ENCODE results near the gene USP37.

Gene USP37

GRCh38 chr2:218465987-218466633, 102.0 kb downstream of the USP37 start:
- H3K27me3 ChIP-seq (ENCODE audit: insufficient read depth, insufficient read length): no peaks in the 10 kb centered on the region
- H3K36me3 ChIP-seq (ENCODE audit: insufficient read depth, insufficient read length, low read length): peaks cover 51% of the 10 kb centered on the region
- DNase-seq (ENCODE audit: low read depth, low spot score): no peak
- TF ChIP-seq YY1 (IDR thresholded peaks at IDR 0.05; ENCODE audit: insufficient read depth, insufficient read length) (no peak), SUZ12 (IDR thresholded peaks at IDR 0.05; ENCODE audit: extremely low read depth, insufficient read depth, insufficient read length) (no peak), ZNF274 (IDR thresholded peaks at IDR 0.05; ENCODE audit: low read depth, low read length) (no peak)
- H3K4me3 ChIP-seq (ENCODE audit: insufficient read length, low read depth): no peak overlapping the region
- no peak overlapping the region for H3K9ac ChIP-seq (ENCODE audit: insufficient read length, low read depth)
- H3K9me3 ChIP-seq (ENCODE audit: insufficient read depth, low read length): no peaks in the 10 kb centered on the region
- no peaks in the 10 kb centered on the region for H3K4me1 ChIP-seq (ENCODE audit: insufficient read depth, insufficient read length)

- H3K9me3 ChIP-seq (ENCODE audit: insufficient read depth, low read length): peaks cover 22% of the 10 kb centered on the region
- no peaks in the 10 kb centered on the region for H3K27me3 ChIP-seq (ENCODE audit: insufficient read depth, insufficient read length)
- no peaks in the 10 kb centered on the region for H3K4me1 ChIP-seq (ENCODE audit: insufficient read depth, insufficient read length)
- peaks cover 74% of the 10 kb centered on the region for H3K36me3 ChIP-seq (ENCODE audit: insufficient read depth, insufficient read length, low read length)
- H3K9ac ChIP-seq (ENCODE audit: insufficient read length, low read depth): no peak overlapping the region
- no peak for TF ChIP-seq SUZ12 (IDR thresholded peaks at IDR 0.05; ENCODE audit: extremely low read depth, insufficient read depth, insufficient read length)
- TF ChIP-seq YY1 (IDR thresholded peaks at IDR 0.05; ENCODE audit: insufficient read depth, insufficient read length): no peak
- TF ChIP-seq ZNF274 (IDR thresholded peaks at IDR 0.05; ENCODE audit: low read depth, low read length): no peak
- DNase-seq (ENCODE audit: low read depth, low spot score): no peak
- H3K4me3 ChIP-seq (ENCODE audit: insufficient read length, low read depth): no peak overlapping the region
Measured at GRCh38 chr2:218458598-218458997, 109.6 kb downstream of the USP37 start.

- no peaks in the 10 kb centered on the region for H3K27me3 ChIP-seq (ENCODE audit: insufficient read depth, insufficient read length)
- peaks cover 22% of the 10 kb centered on the region for H3K9me3 ChIP-seq (ENCODE audit: insufficient read depth, low read length)
- H3K9ac ChIP-seq (ENCODE audit: insufficient read length, low read depth): no peak overlapping the region
- no peaks in the 10 kb centered on the region for H3K4me1 ChIP-seq (ENCODE audit: insufficient read depth, insufficient read length)
- no peak overlapping the region for H3K4me3 ChIP-seq (ENCODE audit: insufficient read length, low read depth)
- no peak for DNase-seq (ENCODE audit: low read depth, low spot score)
- TF ChIP-seq SUZ12 (IDR thresholded peaks at IDR 0.05; ENCODE audit: extremely low read depth, insufficient read depth, insufficient read length) (no peak), ZNF274 (IDR thresholded peaks at IDR 0.05; ENCODE audit: low read depth, low read length) (no peak)
- peaks cover 71% of the 10 kb centered on the region for H3K36me3 ChIP-seq (ENCODE audit: insufficient read depth, insufficient read length, low read length)
Measured at GRCh38 chr2:218456849-218457248, 111.3 kb downstream of the USP37 start.

GRCh38 chr2:218452079-218452478, 116.1 kb downstream of the USP37 start:
- H3K4me1 ChIP-seq (ENCODE audit: insufficient read depth, insufficient read length): no peaks in the 10 kb centered on the region
- no peak overlapping the region for H3K9ac ChIP-seq (ENCODE audit: insufficient read length, low read depth)
- no peak overlapping the region for H3K4me3 ChIP-seq (ENCODE audit: insufficient read length, low read depth)
- DNase-seq (ENCODE audit: low read depth, low spot score): no peak
- H3K36me3 ChIP-seq (ENCODE audit: insufficient read depth, insufficient read length, low read length): peaks cover 71% of the 10 kb centered on the region
- TF ChIP-seq YY1 (IDR thresholded peaks at IDR 0.05; ENCODE audit: insufficient read depth, insufficient read length) (no peak), ZNF274 (IDR thresholded peaks at IDR 0.05; ENCODE audit: low read depth, low read length) (no peak), SUZ12 (IDR thresholded peaks at IDR 0.05; ENCODE audit: extremely low read depth, insufficient read depth, insufficient read length) (no peak)
- H3K9me3 ChIP-seq (ENCODE audit: insufficient read depth, low read length): peaks cover 22% of the 10 kb centered on the region
- no peaks in the 10 kb centered on the region for H3K27me3 ChIP-seq (ENCODE audit: insufficient read depth, insufficient read length)

GRCh38 chr2:218448934-218449333, 119.2 kb downstream of the USP37 start:
- H3K27me3 ChIP-seq (ENCODE audit: insufficient read depth, insufficient read length): no peaks in the 10 kb centered on the region
- H3K4me1 ChIP-seq (ENCODE audit: insufficient read depth, insufficient read length): no peaks in the 10 kb centered on the region
- no peaks in the 10 kb centered on the region for H3K9me3 ChIP-seq (ENCODE audit: insufficient read depth, low read length)
- no peak overlapping the region for H3K4me3 ChIP-seq (ENCODE audit: insufficient read length, low read depth)
- no peak overlapping the region for H3K9ac ChIP-seq (ENCODE audit: insufficient read length, low read depth)
- peaks cover 55% of the 10 kb centered on the region for H3K36me3 ChIP-seq (ENCODE audit: insufficient read depth, insufficient read length, low read length)
- TF ChIP-seq ZNF274 (IDR thresholded peaks at IDR 0.05; ENCODE audit: low read depth, low read length) (no peak), SUZ12 (IDR thresholded peaks at IDR 0.05; ENCODE audit: extremely low read depth, insufficient read depth, insufficient read length) (no peak), YY1 (IDR thresholded peaks at IDR 0.05; ENCODE audit: insufficient read depth, insufficient read length) (no peak)
- no peak for DNase-seq (ENCODE audit: low read depth, low spot score)

GRCh38 chr2:218447072-218447471, 121.1 kb downstream of the USP37 start:
- Histone ChIP-seq H3K27me3 (ENCODE audit: insufficient read depth, insufficient read length) (no peaks in the 10 kb centered on the region), H3K4me1 (ENCODE audit: insufficient read depth, insufficient read length) (no peaks in the 10 kb centered on the region), H3K4me3 (ENCODE audit: insufficient read length, low read depth) (no peak overlapping the region), H3K9me3 (ENCODE audit: insufficient read depth, low read length) (no peaks in the 10 kb centered on the region), H3K36me3 (ENCODE audit: insufficient read depth, insufficient read length, low read length) (peaks cover 43% of the 10 kb centered on the region), H3K9ac (ENCODE audit: insufficient read length, low read depth) (no peak overlapping the region)
- TF ChIP-seq YY1 (IDR thresholded peaks at IDR 0.05; ENCODE audit: insufficient read depth, insufficient read length): no peak
- TF ChIP-seq ZNF274 (IDR thresholded peaks at IDR 0.05; ENCODE audit: low read depth, low read length): no peak
- TF ChIP-seq SUZ12 (IDR thresholded peaks at IDR 0.05; ENCODE audit: extremely low read depth, insufficient read depth, insufficient read length): no peak
- no peak for DNase-seq (ENCODE audit: low read depth, low spot score)

GRCh38 chr2:218446547-218446946, 121.6 kb downstream of the USP37 start:
- TF ChIP-seq SUZ12 (IDR thresholded peaks at IDR 0.05; ENCODE audit: extremely low read depth, insufficient read depth, insufficient read length) (no peak), ZNF274 (IDR thresholded peaks at IDR 0.05; ENCODE audit: low read depth, low read length) (no peak), YY1 (IDR thresholded peaks at IDR 0.05; ENCODE audit: insufficient read depth, insufficient read length) (no peak)
- no peak for DNase-seq (ENCODE audit: low read depth, low spot score)
- H3K36me3 ChIP-seq (ENCODE audit: insufficient read depth, insufficient read length, low read length): peaks cover 43% of the 10 kb centered on the region

More at GRCh38 chr2:218446547-218446946, 121.6 kb downstream of the USP37 start:
- no peaks in the 10 kb centered on the region for H3K9me3 ChIP-seq (ENCODE audit: insufficient read depth, low read length)
- no peak overlapping the region for H3K9ac ChIP-seq (ENCODE audit: insufficient read length, low read depth)
- no peaks in the 10 kb centered on the region for H3K4me1 ChIP-seq (ENCODE audit: insufficient read depth, insufficient read length)
- no peaks in the 10 kb centered on the region for H3K27me3 ChIP-seq (ENCODE audit: insufficient read depth, insufficient read length)
- no peak overlapping the region for H3K4me3 ChIP-seq (ENCODE audit: insufficient read length, low read depth)

Data from NT2/D1 (cell line).